GM12801 (cell line): Measurements from ENCODE around the gene AQP12B.

Source experiments
- CTCF ChIP-seq: IDR thresholded peaks from one replicate; pipeline ENCODE4 v1.5.1; 2011; ENCODE audit warnings: control low read depth; ENCODE audit not compliant: insufficient read length; ENCODE audit errors: extremely low read depth

Gene AQP12B

GRCh38 chr2:240688553-240688919 lies 5.9 kb upstream of the AQP12B start:
- TF ChIP-seq CTCF: no peak

- TF ChIP-seq CTCF: no peak
Observed at GRCh38 chr2:240687741-240688552, 5.3 kb upstream of the AQP12B start.

GRCh38 chr2:240687045-240687740 lies 4.5 kb upstream of the AQP12B start:
- no peak for TF ChIP-seq CTCF

- no peak for TF ChIP-seq CTCF
Observed at GRCh38 chr2:240686460-240686859, 3.8 kb upstream of the AQP12B start.

GRCh38 chr2:240685771-240686371 lies 3.2 kb upstream of the AQP12B start:
- no peak for TF ChIP-seq CTCF

GRCh38 chr2:240672701-240673190 lies 9.9 kb downstream of the AQP12B start:
- TF ChIP-seq CTCF: no peak

GRCh38 chr2:240672076-240672700 lies 10.5 kb downstream of the AQP12B start:
- TF ChIP-seq CTCF: no peak
